HL-60 (cell line): ENCODE data around the gene HUNK.

Source experiments
- DNase-seq, 2 experiments: peaks; one replicate each; pipeline ENCODE4 v3.0.0-alpha.2; 2010 to 2020; ENCODE audit warnings: low read depth in 1 of 2, low spot score in 1 of 2
- H3K27ac ChIP-seq: fragments of 250-450 bp; sonication (Bioruptor Pico); replicated peaks from 2 replicates; pipeline ENCODE4 v1.5.1; 2020; ENCODE audit warnings: mild to moderate bottlenecking, moderate library complexity
- H3K27me3 ChIP-seq: fragments of 250-450 bp; sonication (Bioruptor Pico); 2 replicates; pipeline ENCODE4 v1.5.1; 2021; ENCODE audit warnings: mild to moderate bottlenecking, moderate library complexity; ENCODE audit not compliant: insufficient read depth, poor library complexity, severe bottlenecking
- H3K4me3 ChIP-seq: replicated peaks from 2 replicates; pipeline ENCODE4 v1.5.1; 2011; ENCODE audit warnings: mild to moderate bottlenecking, control low read depth, low read length; ENCODE audit not compliant: insufficient read depth
- GABPA ChIP-seq: IDR thresholded peaks from 2 replicates; pipeline ENCODE4 v1.6.1; 2012; ENCODE audit warnings: low read depth
- POLR2AphosphoS5 ChIP-seq: IDR thresholded peaks from 2 replicates; pipeline ENCODE4 v1.6.1; 2012; ENCODE audit warnings: low read depth
- SPI1 ChIP-seq: IDR thresholded peaks from 2 replicates; pipeline ENCODE4 v1.6.1; 2012; ENCODE audit warnings: low read depth, mild to moderate bottlenecking, borderline replicate concordance
- TF ChIP-seq, protein P1 (sequence below): IDR thresholded peaks from one replicate; pipeline ENCODE4 v1.5.1; 2011; ENCODE audit warnings: low read length, control low read depth, inconsistent platforms; ENCODE audit not compliant: insufficient read depth
- TF ChIP-seq, protein P2 (sequence below): IDR thresholded peaks from 2 replicates; pipeline ENCODE4 v1.6.1; 2012; ENCODE audit warnings: low read depth; ENCODE audit not compliant: insufficient replicate concordance

HUNK gene

DNA sequence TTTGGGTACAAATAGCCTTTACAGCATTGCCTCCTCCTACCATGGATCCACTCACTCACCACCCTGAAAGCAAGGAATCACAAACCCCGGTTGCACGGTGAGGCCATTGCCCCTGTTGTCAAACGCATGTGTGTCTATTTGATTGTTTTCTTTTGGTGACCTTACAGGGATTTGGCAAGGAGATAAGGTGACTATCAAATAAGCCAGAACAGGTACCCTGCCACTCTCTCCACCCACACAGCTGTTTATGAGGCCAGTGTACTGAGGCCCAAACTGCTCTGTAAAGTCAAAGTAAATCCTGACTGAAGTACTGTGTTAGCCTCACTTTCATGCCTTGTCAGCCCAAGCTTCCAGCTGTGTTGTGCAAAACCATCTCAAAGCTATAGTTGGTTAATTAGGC is 136.4 kb downstream of the HUNK start:
- H3K27me3 ChIP-seq = no peaks in the 10 kb centered on the region
- TF ChIP-seq, protein P1, sequence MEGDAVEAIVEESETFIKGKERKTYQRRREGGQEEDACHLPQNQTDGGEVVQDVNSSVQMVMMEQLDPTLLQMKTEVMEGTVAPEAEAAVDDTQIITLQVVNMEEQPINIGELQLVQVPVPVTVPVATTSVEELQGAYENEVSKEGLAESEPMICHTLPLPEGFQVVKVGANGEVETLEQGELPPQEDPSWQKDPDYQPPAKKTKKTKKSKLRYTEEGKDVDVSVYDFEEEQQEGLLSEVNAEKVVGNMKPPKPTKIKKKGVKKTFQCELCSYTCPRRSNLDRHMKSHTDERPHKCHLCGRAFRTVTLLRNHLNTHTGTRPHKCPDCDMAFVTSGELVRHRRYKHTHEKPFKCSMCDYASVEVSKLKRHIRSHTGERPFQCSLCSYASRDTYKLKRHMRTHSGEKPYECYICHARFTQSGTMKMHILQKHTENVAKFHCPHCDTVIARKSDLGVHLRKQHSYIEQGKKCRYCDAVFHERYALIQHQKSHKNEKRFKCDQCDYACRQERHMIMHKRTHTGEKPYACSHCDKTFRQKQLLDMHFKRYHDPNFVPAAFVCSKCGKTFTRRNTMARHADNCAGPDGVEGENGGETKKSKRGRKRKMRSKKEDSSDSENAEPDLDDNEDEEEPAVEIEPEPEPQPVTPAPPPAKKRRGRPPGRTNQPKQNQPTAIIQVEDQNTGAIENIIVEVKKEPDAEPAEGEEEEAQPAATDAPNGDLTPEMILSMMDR = no peak
- TF ChIP-seq, protein P2, sequence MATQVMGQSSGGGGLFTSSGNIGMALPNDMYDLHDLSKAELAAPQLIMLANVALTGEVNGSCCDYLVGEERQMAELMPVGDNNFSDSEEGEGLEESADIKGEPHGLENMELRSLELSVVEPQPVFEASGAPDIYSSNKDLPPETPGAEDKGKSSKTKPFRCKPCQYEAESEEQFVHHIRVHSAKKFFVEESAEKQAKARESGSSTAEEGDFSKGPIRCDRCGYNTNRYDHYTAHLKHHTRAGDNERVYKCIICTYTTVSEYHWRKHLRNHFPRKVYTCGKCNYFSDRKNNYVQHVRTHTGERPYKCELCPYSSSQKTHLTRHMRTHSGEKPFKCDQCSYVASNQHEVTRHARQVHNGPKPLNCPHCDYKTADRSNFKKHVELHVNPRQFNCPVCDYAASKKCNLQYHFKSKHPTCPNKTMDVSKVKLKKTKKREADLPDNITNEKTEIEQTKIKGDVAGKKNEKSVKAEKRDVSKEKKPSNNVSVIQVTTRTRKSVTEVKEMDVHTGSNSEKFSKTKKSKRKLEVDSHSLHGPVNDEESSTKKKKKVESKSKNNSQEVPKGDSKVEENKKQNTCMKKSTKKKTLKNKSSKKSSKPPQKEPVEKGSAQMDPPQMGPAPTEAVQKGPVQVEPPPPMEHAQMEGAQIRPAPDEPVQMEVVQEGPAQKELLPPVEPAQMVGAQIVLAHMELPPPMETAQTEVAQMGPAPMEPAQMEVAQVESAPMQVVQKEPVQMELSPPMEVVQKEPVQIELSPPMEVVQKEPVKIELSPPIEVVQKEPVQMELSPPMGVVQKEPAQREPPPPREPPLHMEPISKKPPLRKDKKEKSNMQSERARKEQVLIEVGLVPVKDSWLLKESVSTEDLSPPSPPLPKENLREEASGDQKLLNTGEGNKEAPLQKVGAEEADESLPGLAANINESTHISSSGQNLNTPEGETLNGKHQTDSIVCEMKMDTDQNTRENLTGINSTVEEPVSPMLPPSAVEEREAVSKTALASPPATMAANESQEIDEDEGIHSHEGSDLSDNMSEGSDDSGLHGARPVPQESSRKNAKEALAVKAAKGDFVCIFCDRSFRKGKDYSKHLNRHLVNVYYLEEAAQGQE = no peak
- TF ChIP-seq GABPA = no peak
- no peak for TF ChIP-seq POLR2AphosphoS5
- no peak for TF ChIP-seq SPI1
- H3K27ac ChIP-seq = no peak overlapping the region
- no peak overlapping the region for H3K4me3 ChIP-seq
- no peak for DNase-seq

DNA sequence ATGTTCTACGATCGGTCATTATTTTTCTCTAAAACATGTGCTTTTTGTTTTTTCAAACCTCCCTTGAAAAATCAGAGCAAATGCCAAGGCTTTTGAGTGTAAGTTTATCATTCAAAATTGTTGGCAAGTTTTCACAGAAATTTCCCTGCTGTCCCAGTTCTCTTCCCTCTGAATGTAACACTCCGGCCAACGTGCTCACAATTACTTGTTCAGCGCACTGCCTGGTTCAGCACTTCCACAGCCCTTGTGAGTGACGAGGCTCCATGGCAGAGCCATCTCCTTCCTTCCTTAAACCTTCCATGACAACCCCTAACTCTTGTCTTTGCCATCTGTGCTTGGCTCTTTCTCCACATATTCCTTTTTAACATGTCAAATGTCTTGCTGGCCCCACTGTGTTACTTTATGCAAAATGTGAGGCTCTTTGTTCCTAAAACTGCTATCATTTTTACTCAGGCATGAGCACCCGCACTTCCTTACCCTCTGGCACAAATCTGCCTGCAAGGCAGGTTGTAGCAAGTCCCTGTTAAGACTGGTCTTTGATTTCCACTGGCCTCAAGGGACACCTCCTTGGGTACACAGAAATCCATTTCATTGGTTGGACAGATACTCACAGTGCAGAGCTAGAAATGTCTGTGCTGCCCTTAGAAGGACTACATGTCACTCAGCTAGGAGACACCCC is 142.8 kb downstream of the HUNK start:
- H3K4me3 ChIP-seq = no peak overlapping the region
- no peak overlapping the region for H3K27ac ChIP-seq
- no peaks in the 10 kb centered on the region for H3K27me3 ChIP-seq
- DNase-seq = no peak
- TF ChIP-seq, protein P1 = no peak
- TF ChIP-seq, protein P2 = no peak
- TF ChIP-seq POLR2AphosphoS5 (no peak), SPI1 (no peak), GABPA (no peak)

DNA sequence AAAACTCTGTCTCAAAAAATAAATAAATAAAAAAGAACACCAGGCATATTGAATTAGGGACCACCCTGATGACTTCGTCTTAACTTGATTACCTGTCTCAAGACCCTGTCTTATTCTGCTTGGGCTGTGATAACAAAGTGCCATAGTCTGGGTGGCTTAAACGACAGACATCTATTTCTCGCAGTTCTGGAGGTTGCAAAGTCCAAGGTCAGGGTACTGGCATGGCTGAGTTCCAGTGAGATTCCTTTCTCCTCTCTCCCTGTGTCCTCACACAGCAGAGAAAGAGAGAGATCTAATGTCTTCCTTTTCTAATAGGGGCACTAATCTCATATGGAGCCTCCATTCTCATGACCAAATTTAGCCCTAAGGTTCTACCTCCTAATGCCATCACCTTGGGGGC is 145.6 kb downstream of the HUNK start:
- TF ChIP-seq SPI1 (no peak), POLR2AphosphoS5 (no peak)
- Histone ChIP-seq H3K4me3 (no peak overlapping the region), H3K27me3 (no peaks in the 10 kb centered on the region), H3K27ac (no peak overlapping the region)
- DNase-seq = no peak

DNA sequence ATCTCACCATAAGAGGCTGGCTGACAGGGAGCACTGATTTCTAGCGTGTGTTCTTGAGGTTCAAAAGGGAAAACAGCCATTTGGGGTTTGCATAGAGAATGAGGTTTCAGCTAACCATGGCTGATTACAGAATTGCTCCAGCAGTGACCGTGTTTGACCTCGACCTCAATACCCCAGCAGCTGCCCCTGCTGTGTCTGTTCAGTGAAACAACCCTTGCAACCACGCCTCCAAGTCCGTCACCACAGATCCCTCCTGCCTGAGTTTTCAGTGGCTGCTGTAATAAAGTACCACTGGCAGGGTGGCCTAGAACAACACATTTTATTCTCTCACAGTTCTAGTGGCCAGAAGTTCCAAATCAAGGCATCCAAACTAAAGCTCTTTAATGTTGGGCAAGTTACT is 147.7 kb downstream of the HUNK start:
- no peak overlapping the region for H3K4me3 ChIP-seq
- no peak for DNase-seq
- TF ChIP-seq SPI1 (no peak), POLR2AphosphoS5 (no peak), GABPA (no peak)
- TF ChIP-seq, protein P2 = no peak
- TF ChIP-seq, protein P1 = no peak
- H3K27me3 ChIP-seq = no peaks in the 10 kb centered on the region
- no peak overlapping the region for H3K27ac ChIP-seq
